BJ (cell line): ENCODE data around the gene BMERB1. TPM values are rescaled to one million over a fixed set of nuclear protein-coding genes. Genes with fewer than 3 reads are reported as not detected.
"Not testable (repeated sequence)": the region's sequence is repeated elsewhere in the genome, so short reads cannot be mapped to it uniquely, and the experiment has no call there.

Experiments
- CTCF ChIA-PET: fragments of 350-600 bp; formaldehyde crosslinking; extraction: SDS; loops from one replicate; lab custom pipeline; 2021; ENCODE audit warnings: antibody characterized with exemption, inconsistent platforms; lab: Yijun Ruan, JAX
- POLR2A ChIA-PET: fragments of 300-600 bp; sonication (Branson Sonifier 250); formaldehyde crosslinking; extraction: SDS; loops from one replicate; lab custom pipeline; 2021; ENCODE audit warnings: antibody characterized with exemption; lab: Charles Lee
- DNase-seq: peaks from one replicate; pipeline ENCODE4 v3.0.0-alpha.2; 2011; ENCODE audit warnings: low read depth
- H3K27me3 ChIP-seq: 2 replicates; pipeline ENCODE4 v1.6.0; 2011; ENCODE audit warnings: low read length; ENCODE audit not compliant: control insufficient read depth, insufficient read depth
- H3K36me3 ChIP-seq: 2 replicates; pipeline ENCODE4 v1.5.1; 2011; ENCODE audit warnings: low read length; ENCODE audit not compliant: control insufficient read depth, insufficient read depth
- H3K4me3 ChIP-seq: 2 replicates; pipeline ENCODE4 v1.5.1; 2011; ENCODE audit warnings: low read depth, mild to moderate bottlenecking, control low read depth, low read length
- polyA plus RNA-seq: library from polyadenylated mRNA; depleted of rRNA; stranded (reverse); fragments of >200 nt; gene quantifications from 2 replicates; pipeline ENCODE4 v1.2.3, GENCODE V29; 2011
- TF ChIP-seq, protein P1 (sequence below): IDR thresholded peaks from 2 replicates; pipeline ENCODE4 v1.5.1; 2011; ENCODE audit warnings: low read depth, mild to moderate bottlenecking, control low read depth, inconsistent platforms, low read length, moderate library complexity; ENCODE audit not compliant: insufficient read depth

The BMERB1 gene
- polyA plus RNA-seq, 1 experiment = 72.8 TPM

- POLR2A ChIA-PET = no interaction called here
- CTCF ChIA-PET = interaction anchor here (1.0 kb wide), 1 partner anchor 11 kb away, joined by 3 read pairs; no protein-coding TSS in a partner anchor
- Histone ChIP-seq H3K27me3 (no peaks in the 10 kb centered on the region), H3K36me3 (no peaks in the 10 kb centered on the region), H3K4me3 (peak overlapping the region; percentile 92)
- TF ChIP-seq, protein P1, sequence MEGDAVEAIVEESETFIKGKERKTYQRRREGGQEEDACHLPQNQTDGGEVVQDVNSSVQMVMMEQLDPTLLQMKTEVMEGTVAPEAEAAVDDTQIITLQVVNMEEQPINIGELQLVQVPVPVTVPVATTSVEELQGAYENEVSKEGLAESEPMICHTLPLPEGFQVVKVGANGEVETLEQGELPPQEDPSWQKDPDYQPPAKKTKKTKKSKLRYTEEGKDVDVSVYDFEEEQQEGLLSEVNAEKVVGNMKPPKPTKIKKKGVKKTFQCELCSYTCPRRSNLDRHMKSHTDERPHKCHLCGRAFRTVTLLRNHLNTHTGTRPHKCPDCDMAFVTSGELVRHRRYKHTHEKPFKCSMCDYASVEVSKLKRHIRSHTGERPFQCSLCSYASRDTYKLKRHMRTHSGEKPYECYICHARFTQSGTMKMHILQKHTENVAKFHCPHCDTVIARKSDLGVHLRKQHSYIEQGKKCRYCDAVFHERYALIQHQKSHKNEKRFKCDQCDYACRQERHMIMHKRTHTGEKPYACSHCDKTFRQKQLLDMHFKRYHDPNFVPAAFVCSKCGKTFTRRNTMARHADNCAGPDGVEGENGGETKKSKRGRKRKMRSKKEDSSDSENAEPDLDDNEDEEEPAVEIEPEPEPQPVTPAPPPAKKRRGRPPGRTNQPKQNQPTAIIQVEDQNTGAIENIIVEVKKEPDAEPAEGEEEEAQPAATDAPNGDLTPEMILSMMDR = no peak
- DNase-seq = no peak
These were observed 336 bp upstream of the BMERB1 start for GRCh38 chr16:15434079-15434424.

- no peaks in the 10 kb centered on the region for H3K27me3 ChIP-seq
- TF ChIP-seq, protein P1 = no peak
- ChIA-PET POLR2A (no interaction called here), CTCF (interaction anchor here (1.0 kb wide), 1 partner anchor 9 kb away, joined by 3 read pairs; no protein-coding TSS in a partner anchor)
- no peak for DNase-seq
- H3K36me3 ChIP-seq = no peaks in the 10 kb centered on the region
- peak overlapping the region; percentile 92 for H3K4me3 ChIP-seq
These were observed 952 bp downstream of the BMERB1 start for GRCh38 chr16:15435216-15435864.

DNA sequence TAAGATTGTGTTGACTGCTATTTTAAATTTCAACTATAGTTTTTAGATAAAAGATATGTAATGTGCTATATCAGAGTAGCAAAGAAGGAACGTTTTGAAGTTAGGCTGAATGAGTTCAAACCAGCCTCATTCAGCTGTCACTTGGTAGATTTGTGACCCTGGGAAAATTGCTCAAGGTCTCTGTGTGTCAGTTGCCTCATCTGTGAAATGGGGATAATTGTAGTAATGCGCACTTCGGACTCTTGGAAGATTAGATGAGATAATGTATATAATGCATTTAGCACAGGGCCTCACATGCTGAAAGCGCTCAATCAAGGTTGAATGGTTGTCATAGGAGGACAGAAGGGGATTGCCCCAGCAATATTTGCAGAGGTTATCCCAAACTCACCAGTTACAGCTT lies 4.7 kb downstream of the BMERB1 start:
- ChIA-PET CTCF (interaction anchor here (0.8 to 1.3 kb wide), 2 partner anchors 8 to 14 kb away, joined by 3 to 4 read pairs; no protein-coding TSS in a partner anchor), POLR2A (no interaction called here)
- TF ChIP-seq, protein P1 = no peak
- Histone ChIP-seq H3K27me3 (no peaks in the 10 kb centered on the region), H3K4me3 (no peak overlapping the region), H3K36me3 (no peaks in the 10 kb centered on the region)
- no peak for DNase-seq

DNA sequence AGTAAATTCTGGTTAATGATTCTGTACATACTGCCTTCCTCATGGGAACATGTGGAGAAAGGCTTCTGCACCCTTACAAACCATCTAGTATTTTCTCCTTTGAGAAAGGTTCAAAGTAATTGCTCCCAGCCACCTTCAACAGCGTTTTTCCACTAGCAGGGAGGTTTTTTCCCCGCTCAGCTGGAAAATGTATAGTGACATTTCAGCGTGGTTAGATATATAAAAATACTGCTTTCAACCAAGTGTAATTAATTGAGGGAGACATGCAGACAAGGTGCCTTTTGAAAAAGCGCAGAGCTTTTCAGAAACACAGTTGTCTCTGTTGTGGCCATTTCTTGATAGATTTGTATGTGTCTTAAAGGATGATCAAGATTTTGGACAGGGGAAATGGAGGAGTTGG lies 5.1 kb downstream of the BMERB1 start:
- H3K27me3 ChIP-seq = no peaks in the 10 kb centered on the region
- POLR2A ChIA-PET = interaction anchor here (0.7 kb wide), 1 partner anchor 14 kb away, joined by 24 read pairs; no protein-coding TSS in a partner anchor
- TF ChIP-seq, protein P1 = no peak
- H3K4me3 ChIP-seq = no peak overlapping the region
- no peaks in the 10 kb centered on the region for H3K36me3 ChIP-seq
- CTCF ChIA-PET = interaction anchor here (0.8 to 1.3 kb wide), 3 partner anchors 9 to 14 kb away, joined by 3 to 4 read pairs (median 3); no protein-coding TSS in a partner anchor
- DNase-seq = no peak

DNA sequence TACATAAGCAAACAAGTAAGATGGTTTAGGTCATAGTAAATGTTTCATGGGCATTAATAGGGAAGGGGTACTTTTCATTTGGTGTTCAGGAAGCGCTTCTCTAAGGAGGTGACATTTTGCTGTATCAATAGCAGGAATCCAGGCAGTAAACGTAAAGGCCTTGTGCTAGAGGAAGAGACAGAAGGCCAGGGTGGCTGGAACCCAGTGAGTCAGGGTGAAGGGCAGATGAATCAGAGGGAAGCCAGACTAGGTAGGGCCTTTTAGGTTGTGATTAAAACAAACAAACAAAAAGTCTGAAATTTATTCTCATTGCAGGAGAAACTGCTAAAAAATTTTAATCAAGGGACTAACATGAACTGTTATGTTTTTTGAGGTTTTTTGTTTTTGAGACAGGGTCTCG lies 6.5 kb downstream of the BMERB1 start:
- TF ChIP-seq, protein P1 = no peak
- CTCF ChIA-PET = no interaction called here
- no peaks in the 10 kb centered on the region for H3K36me3 ChIP-seq
- POLR2A ChIA-PET = no interaction called here
- H3K4me3 ChIP-seq = no peak overlapping the region
- no peaks in the 10 kb centered on the region for H3K27me3 ChIP-seq
- no peak for DNase-seq

DNA sequence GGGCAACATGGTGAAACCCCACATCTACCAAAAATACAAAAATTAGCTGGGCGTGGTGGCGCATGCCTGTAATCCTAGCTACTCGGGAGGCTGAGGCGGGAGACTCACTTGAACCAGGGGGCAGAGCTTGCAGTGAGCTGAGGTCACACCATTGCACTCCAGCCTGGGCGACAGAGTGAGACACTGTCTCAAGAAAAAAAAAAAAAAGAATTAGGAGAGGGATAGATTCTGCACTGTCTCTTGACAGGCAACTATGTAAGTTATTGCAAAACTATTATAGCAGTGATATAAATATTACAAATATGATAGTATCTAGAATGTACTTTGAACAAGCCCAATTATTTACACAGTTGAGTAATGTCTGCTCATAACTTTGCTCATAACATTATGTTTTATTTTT lies 7.8 kb downstream of the BMERB1 start:
- POLR2A ChIA-PET, DNase-seq, H3K4me3 ChIP-seq, H3K27me3 ChIP-seq, H3K36me3 ChIP-seq: not testable (repeated sequence)
- CTCF ChIA-PET = interaction anchor here (1.1 to 1.2 kb wide), 2 partner anchors 14 to 108 kb away, joined by 3 to 5 read pairs; no protein-coding TSS in a partner anchor
